Measurements from ENCODE around the gene CBX8.

DNA sequence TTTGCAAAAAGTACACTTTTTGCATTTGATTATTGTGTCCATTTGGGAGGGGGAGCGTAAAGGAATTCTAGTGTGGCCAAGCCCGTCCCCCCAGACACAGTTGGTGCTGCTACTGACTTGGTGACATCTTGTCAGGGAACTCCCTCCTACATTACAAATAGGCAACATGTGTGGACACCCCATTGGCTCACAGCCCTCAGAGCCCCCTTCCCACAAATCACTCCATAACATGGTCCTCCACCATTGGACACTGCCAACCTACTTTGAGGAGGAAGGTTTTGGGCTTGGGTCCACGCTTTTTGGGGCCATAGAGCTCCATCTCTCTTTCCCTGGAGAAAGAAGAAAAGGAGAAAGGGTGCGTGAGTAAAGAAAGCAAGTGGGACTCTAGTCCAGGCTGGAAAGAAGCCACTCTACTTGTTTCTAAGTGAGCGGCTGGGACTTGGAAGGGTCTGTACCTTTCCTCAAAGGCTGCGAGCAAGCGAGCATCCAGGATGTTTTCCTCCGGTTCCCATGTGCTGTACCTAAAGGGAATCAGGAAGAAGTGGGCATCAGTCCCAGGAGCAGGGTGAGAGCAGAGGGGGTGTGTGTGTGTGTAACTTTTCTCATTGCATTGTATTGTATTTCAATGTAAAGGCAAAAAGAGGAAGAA is 958 bp downstream of the CBX8 start:
- TF ChIP-seq CTCF (IDR thresholded peaks at IDR 0.05), result no peak
- TF ChIP-seq POLR2A (IDR thresholded peaks at IDR 0.05), result no peak
